K562 (cell line): ENCODE measurements around the gene SLC16A5. TPM values are rescaled to one million over a fixed set of nuclear protein-coding genes. Genes with fewer than 3 reads are reported as not detected.

Source experiments
- HDAC3 ChIP-seq: fragments of 450-650 bp; IDR thresholded peaks from 2 replicates; pipeline ENCODE4 v1.6.1; 2018; ENCODE audit warnings: borderline replicate concordance, mild to moderate bottlenecking, moderate library complexity; ENCODE audit not compliant: partially characterized antibody
- HEY1 ChIP-seq: fragments of 250-450 bp; sonication (Bioruptor Pico); IDR thresholded peaks from 2 replicates; pipeline ENCODE4 v1.5.0; 2020; ENCODE audit warnings: mild to moderate bottlenecking, moderate library complexity, borderline replicate concordance
- HMG20A ChIP-seq: fragments of 450-650 bp; formaldehyde crosslinking; conservative IDR thresholded peaks from 2 replicates; pipeline ENCODE4 v1.4.0; 2020; ENCODE audit warnings: mild to moderate bottlenecking, mixed read lengths
- HNRNPUL1 ChIP-seq: fragments of 200-400 bp; formaldehyde crosslinking; IDR thresholded peaks from 2 replicates; pipeline ENCODE4 v1.6.1; 2017; ENCODE audit warnings: low read length
- KLF10 ChIP-seq: fragments of 250-450 bp; sonication (Bioruptor Pico); IDR thresholded peaks from 2 replicates; pipeline ENCODE4 v1.6.1; 2021; ENCODE audit warnings: matching md5 sums
- RAD21 ChIP-seq, 2 experiments: fragments of 250-450 bp in 1 of 2; fragments of 450-650 bp in 1 of 2; sonication (Bioruptor Pico) in 1 of 2; formaldehyde crosslinking in 1 of 2; IDR thresholded peaks in 1 of 2; conservative IDR thresholded peaks in 1 of 2; 2 replicates each; pipeline versions ENCODE4 v1.4.0 to v1.8.0; 2020 to 2022; ENCODE audit warnings: mild to moderate bottlenecking in 2 of 2, moderate library complexity in 1 of 2
- polyA plus RNA-seq, 8 experiments: library from polyadenylated mRNA; depleted of rRNA in 4 of 8; stranded (reverse) in 5 of 8; unstranded in 3 of 8; fragments of >200 nt; fragmentation: Nextera tagmentation in 2 of 8; fragmentation: Illumina TruSeq in 1 of 8; extraction: Ambion mirVana in 2 of 8; extraction: Trizol in 1 of 8; gene quantifications; 2 replicates each; pipeline versions ENCODE4 v1.2.1 to v1.2.3, GENCODE V29; 2011 to 2014; ENCODE audit warnings: inconsistent platforms in 1 of 8, missing spikeins in 1 of 8
- total RNA-seq, 7 experiments: library from RNA; depleted of rRNA in 6 of 7; stranded (reverse); fragments of >200 nt in 6 of 7; fragmentation: Illumina TruSeq in 2 of 7; extraction: Trizol in 2 of 7; gene quantifications; 2 replicates each; pipeline versions ENCODE4 v1.2.1 to v1.2.3, GENCODE V29; 2011 to 2021; ENCODE audit warnings: low replicate concordance in 1 of 7
- TF ChIP-seq, protein P1 (sequence below), 2 experiments: fragments of 450-650 bp; formaldehyde crosslinking in 1 of 2; IDR thresholded peaks; 2 replicates each; pipeline versions ENCODE4 v1.4.0 to v1.6.1; 2014 to 2020; ENCODE audit warnings: mild to moderate bottlenecking in 2 of 2, borderline replicate concordance in 1 of 2, low read depth in 1 of 2
- TF ChIP-seq, protein P2 (sequence below), 2 experiments: fragments of 450-650 bp; IDR thresholded peaks; 2 replicates each; pipeline ENCODE4 v1.6.1; 2016; ENCODE audit warnings: mild to moderate bottlenecking in 2 of 2, borderline replicate concordance in 1 of 2, low read depth in 1 of 2, moderate library complexity in 1 of 2

Gene SLC16A5
- total and polyA plus RNA-seq, 9 of the 15 experiments (the other 6 are each of a cell fraction or from before 2014, with no cell fraction given), result 0.06 to 2.6 (median 0.91) TPM

GRCh38 chr17:75154195-75155106 lies 66.7 kb downstream of the SLC16A5 start, which contains the start of gene JPT1 (continued):
- TF ChIP-seq, protein P1, sequence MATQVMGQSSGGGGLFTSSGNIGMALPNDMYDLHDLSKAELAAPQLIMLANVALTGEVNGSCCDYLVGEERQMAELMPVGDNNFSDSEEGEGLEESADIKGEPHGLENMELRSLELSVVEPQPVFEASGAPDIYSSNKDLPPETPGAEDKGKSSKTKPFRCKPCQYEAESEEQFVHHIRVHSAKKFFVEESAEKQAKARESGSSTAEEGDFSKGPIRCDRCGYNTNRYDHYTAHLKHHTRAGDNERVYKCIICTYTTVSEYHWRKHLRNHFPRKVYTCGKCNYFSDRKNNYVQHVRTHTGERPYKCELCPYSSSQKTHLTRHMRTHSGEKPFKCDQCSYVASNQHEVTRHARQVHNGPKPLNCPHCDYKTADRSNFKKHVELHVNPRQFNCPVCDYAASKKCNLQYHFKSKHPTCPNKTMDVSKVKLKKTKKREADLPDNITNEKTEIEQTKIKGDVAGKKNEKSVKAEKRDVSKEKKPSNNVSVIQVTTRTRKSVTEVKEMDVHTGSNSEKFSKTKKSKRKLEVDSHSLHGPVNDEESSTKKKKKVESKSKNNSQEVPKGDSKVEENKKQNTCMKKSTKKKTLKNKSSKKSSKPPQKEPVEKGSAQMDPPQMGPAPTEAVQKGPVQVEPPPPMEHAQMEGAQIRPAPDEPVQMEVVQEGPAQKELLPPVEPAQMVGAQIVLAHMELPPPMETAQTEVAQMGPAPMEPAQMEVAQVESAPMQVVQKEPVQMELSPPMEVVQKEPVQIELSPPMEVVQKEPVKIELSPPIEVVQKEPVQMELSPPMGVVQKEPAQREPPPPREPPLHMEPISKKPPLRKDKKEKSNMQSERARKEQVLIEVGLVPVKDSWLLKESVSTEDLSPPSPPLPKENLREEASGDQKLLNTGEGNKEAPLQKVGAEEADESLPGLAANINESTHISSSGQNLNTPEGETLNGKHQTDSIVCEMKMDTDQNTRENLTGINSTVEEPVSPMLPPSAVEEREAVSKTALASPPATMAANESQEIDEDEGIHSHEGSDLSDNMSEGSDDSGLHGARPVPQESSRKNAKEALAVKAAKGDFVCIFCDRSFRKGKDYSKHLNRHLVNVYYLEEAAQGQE (IDR thresholded peaks at IDR 0.05; ENCODE audit: borderline replicate concordance), result no peak
- TF ChIP-seq, protein P1 (CRISPR knock-in tag; IDR thresholded peaks at IDR 0.05; ENCODE audit: low read depth), result no peak; the same call in 1 of the 2 replicates
- no peak for TF ChIP-seq KLF10 (CRISPR knock-in tag)
- TF ChIP-seq HMG20A (CRISPR knock-in tag), result no peak
- TF ChIP-seq HDAC3, result no peak
- no peak for TF ChIP-seq HNRNPUL1
- TF ChIP-seq RAD21 (CRISPR knock-in tag; conservative IDR thresholded peaks at IDR 0.05 in 1 of 2, IDR thresholded peaks at IDR 0.05 in 1 of 2), result no peak
- no peak for TF ChIP-seq HEY1
- TF ChIP-seq, protein P2, sequence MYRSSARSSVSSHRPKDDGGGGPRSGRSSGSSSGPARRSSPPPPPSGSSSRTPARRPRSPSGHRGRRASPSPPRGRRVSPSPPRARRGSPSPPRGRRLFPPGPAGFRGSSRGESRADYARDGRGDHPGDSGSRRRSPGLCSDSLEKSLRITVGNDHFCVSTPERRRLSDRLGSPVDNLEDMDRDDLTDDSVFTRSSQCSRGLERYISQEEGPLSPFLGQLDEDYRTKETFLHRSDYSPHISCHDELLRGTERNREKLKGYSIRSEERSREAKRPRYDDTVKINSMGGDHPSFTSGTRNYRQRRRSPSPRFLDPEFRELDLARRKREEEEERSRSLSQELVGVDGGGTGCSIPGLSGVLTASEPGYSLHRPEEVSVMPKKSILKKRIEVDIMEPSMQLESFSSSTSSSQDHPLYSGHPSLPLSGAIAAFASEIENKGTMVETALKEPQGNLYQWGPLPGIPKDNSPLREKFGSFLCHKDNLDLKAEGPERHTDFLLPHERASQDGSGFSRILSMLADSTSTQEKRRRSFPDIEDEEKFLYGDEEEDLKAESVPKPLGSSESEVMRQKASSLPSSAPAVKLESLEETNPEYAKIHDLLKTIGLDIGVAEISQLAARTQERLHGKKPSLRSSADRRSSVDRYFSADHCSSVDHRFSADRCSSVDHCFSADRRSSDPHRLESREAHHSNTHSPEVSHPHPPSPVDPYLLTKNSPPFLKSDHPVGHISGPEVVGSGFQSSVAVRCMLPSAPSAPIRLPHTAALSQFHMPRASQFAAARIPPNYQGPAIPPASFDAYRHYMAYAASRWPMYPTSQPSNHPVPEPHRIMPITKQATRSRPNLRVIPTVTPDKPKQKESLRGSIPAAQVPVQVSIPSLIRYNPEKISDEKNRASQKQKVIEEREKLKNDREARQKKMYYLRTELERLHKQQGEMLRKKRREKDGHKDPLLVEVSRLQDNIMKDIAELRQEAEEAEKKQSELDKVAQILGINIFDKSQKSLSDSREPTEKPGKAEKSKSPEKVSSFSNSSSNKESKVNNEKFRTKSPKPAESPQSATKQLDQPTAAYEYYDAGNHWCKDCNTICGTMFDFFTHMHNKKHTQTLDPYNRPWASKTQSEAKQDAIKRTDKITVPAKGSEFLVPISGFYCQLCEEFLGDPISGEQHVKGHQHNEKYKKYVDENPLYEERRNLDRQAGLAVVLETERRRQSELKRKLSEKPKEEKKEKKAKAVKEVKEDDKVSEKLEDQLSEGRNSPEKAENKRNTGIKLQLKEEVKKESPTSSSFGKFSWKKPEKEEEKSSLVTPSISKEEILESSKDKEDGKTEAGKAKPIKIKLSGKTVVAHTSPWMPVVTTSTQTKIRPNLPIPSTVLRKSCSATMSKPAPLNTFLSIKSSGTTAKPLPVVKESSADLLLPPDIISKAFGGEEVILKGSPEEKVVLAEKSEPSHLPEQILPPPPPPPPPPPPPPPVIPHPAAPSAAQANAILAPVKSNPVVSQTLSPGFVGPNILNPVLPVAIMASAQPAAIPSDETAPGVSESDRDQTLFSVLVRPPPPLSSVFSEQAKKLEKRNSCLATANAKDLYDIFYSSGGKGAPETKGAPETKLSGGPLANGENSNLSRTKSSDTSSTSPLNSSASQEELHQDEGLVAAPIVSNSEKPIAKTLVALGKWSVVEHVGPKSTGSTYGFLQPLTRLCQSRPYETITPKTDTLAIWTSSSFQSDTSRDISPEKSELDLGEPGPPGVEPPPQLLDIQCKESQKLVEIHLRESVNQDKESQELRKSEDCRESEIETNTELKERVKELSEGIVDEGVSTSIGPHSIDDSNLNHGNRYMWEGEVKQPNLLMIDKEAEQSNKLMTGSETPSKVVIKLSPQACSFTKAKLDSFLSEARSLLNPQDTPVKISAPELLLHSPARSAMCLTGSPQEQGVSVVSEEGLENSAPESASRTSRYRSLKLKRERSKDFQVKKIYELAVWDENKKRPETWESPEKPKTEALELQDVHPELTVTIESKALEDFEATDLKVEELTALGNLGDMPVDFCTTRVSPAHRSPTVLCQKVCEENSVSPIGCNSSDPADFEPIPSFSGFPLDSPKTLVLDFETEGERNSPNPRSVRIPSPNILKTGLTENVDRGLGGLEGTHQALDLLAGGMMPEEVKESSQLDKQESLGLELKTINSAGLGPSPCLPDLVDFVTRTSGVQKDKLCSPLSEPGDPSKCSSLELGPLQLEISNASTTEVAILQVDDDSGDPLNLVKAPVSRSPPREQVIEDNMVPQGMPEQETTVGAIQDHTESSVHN (IDR thresholded peaks at IDR 0.05; ENCODE audit: borderline replicate concordance in 1 of 2, low read depth in 1 of 2), result no peak
